Left lung (tissue), 10 donors: ENCODE data around the gene THAP12. TPM values are rescaled to one million over a fixed set of nuclear protein-coding genes. Genes with fewer than 3 reads are reported as not detected.
"Not testable (repeated sequence)": the region's sequence is repeated elsewhere in the genome, so short reads cannot be mapped to it uniquely, and the experiment has no call there.

Experiments used
- ATAC-seq: fragments of 200-7000 bp; cut with Tn5 transposase; one replicate; pipeline ENCODE4 v1.9.1; 2020; ENCODE audit warnings: moderate library complexity
- DNase-seq, 4 donors: peaks; one replicate each; pipeline ENCODE4 v3.0.0-alpha.2; 2013 to 2020
- H3K27ac ChIP-seq, 2 donors: fragments of 200-600 bp; sonication (generic) in 1 of 2; one replicate each; pipeline versions ENCODE4 v1.5.0 to v1.8.0; 2020 to 2021
- H3K27me3 ChIP-seq, 2 donors: fragments of 200-600 bp; sonication (generic) in 1 of 2; one replicate each; pipeline versions ENCODE4 v1.5.0 to v1.8.0; 2020 to 2021
- H3K36me3 ChIP-seq, 2 donors: fragments of 200-600 bp; sonication (generic) in 1 of 2; one replicate each; pipeline versions ENCODE4 v1.5.0 to v1.8.0; 2020 to 2021
- H3K4me1 ChIP-seq, 2 donors: fragments of 200-600 bp; one replicate each; pipeline ENCODE4 v1.8.0; 2021
- H3K4me3 ChIP-seq, 2 donors: fragments of 200-600 bp; sonication (generic) in 1 of 2; one replicate each; pipeline versions ENCODE4 v1.5.0 to v1.8.0; 2020 to 2021; ENCODE audit warnings: mild to moderate bottlenecking in 1 of 2
- H3K9me3 ChIP-seq, 2 donors: fragments of 200-600 bp; sonication (generic) in 1 of 2; one replicate each; pipeline versions ENCODE4 v1.5.0 to v1.8.0; 2020 to 2021
- CTCF ChIP-seq, 2 donors: fragments of 200-600 bp; sonication (generic) in 1 of 2; IDR thresholded peaks; one replicate each; pipeline versions ENCODE4 v1.5.0 to v1.8.0; 2021; ENCODE audit warnings: antibody characterized with exemption in 2 of 2
- intact Hi-C, 2 donors: fragments of 100-400 bp; cut with DNase I; formaldehyde crosslinking; loops; one replicate each; pipeline versions ENCODE4 v1.11.2 to v1.14.2; 2022
- polyA plus RNA-seq, 6 donors: library from polyadenylated mRNA; unstranded; fragments of 120-200 nt; gene quantifications; one replicate each; pipeline ENCODE4 v1.2.1, GENCODE V29; 2013; ENCODE audit not compliant: insufficient read length in 6 of 6
- total RNA-seq, 2 donors: library from RNA; stranded (reverse); fragmentation: NEBNext Ultra II Directional; extraction: Animal tissue kit (Norgen Biotek cat#: 25700); gene quantifications; one replicate each; pipeline ENCODE4 v1.2.1, GENCODE V29; 2021
- donor health status: DM: no; HTN: yes; CAD: no.
- donor health status: DM: no; HTN: no; CAD: no.

The THAP12 gene
- total and polyA plus RNA-seq, 8 donors: 27.1 to 108 (median 94.6) TPM

GRCh38 chr11:76325185-76325584 is 55.7 kb downstream of the THAP12 start:
- H3K27ac ChIP-seq: no peak overlapping the region
- peaks cover 5 to 28% of the 10 kb centered on the region in 2 donors for H3K27me3 ChIP-seq
- DNase-seq (no peak), ATAC-seq (no peak)
- no peaks in the 10 kb centered on the region for H3K36me3 ChIP-seq
- TF ChIP-seq CTCF (IDR thresholded peaks at IDR 0.05): no peak
- peaks cover 10 to 13% of the 10 kb centered on the region in 2 donors for H3K4me1 ChIP-seq
- H3K9me3 ChIP-seq: no peaks in the 10 kb centered on the region
- intact Hi-C loops: no loop called here
- H3K4me3 ChIP-seq: no peak overlapping the region

GRCh38 chr11:76323804-76324203 is 57.1 kb downstream of the THAP12 start:
- TF ChIP-seq CTCF (IDR thresholded peaks at IDR 0.05): no peak
- peak in 1 of 4 donors; percentile 7 for DNase-seq
- intact Hi-C loops: no loop called here
- Histone ChIP-seq H3K27me3 (peaks cover 5 to 33% of the 10 kb centered on the region in 2 donors), H3K4me3 (no peak overlapping the region), H3K9me3 (no peaks in the 10 kb centered on the region), H3K4me1 (peaks cover 0 to 10% of the 10 kb centered on the region in 2 donors), H3K27ac (no peak overlapping the region), H3K36me3 (no peaks in the 10 kb centered on the region)
- ATAC-seq: no peak

- ATAC-seq, H3K27ac ChIP-seq, H3K4me3 ChIP-seq, intact Hi-C loops, H3K36me3 ChIP-seq, H3K4me1 ChIP-seq, H3K9me3 ChIP-seq: not testable (repeated sequence)
- peak in 1 of 4 donors; percentile 3 for DNase-seq
- H3K27me3 ChIP-seq: peaks cover 5 to 33% of the 10 kb centered on the region in 2 donors
Measured at GRCh38 chr11:76323375-76323774, 57.6 kb downstream of the THAP12 start.

- peaks cover 5 to 33% of the 10 kb centered on the region in 2 donors for H3K27me3 ChIP-seq
- H3K4me1 ChIP-seq: peaks cover 0 to 10% of the 10 kb centered on the region in 2 donors
- H3K4me3 ChIP-seq: no peak overlapping the region
- ATAC-seq: no peak
- no peaks in the 10 kb centered on the region for H3K9me3 ChIP-seq
- DNase-seq: peak in 1 of 4 donors; percentile 22
- intact Hi-C loops: no loop called here
- no peak overlapping the region for H3K27ac ChIP-seq
- TF ChIP-seq CTCF (IDR thresholded peaks at IDR 0.05): no peak
- no peaks in the 10 kb centered on the region for H3K36me3 ChIP-seq
Measured at GRCh38 chr11:76322942-76323341, 58.0 kb downstream of the THAP12 start.

GRCh38 chr11:76322540-76322939 is 58.4 kb downstream of the THAP12 start:
- H3K4me1 ChIP-seq: peaks cover 0 to 10% of the 10 kb centered on the region in 2 donors
- H3K36me3 ChIP-seq: no peaks in the 10 kb centered on the region
- ATAC-seq (no peak), DNase-seq (no peak)
- peaks cover 5 to 33% of the 10 kb centered on the region in 2 donors for H3K27me3 ChIP-seq
- H3K9me3 ChIP-seq: no peaks in the 10 kb centered on the region
- intact Hi-C loops: no loop called here
- H3K4me3 ChIP-seq: peak overlapping the region in 1 of 2 donors; percentile 33
- H3K27ac ChIP-seq: no peak overlapping the region
- no peak for TF ChIP-seq CTCF (IDR thresholded peaks at IDR 0.05)
